SK-MEL-5 (cell line): ENCODE results near the gene INTS6. TPM values are rescaled to one million over a fixed set of nuclear protein-coding genes. Genes with fewer than 3 reads are reported as not detected.
A peak's percentile ranks its signal among the peaks of the same experiment; 100 is the strongest.

Experiments used
- DNase-seq: peaks from one replicate; pipeline ENCODE4 v3.0.0-alpha.2; 2016; ENCODE audit warnings: low read depth, low spot score
- in situ Hi-C: cut with HindIII; loops from 2 replicates; pipeline ENCODE4 v1.10.0; 2016; ENCODE audit warnings: low sequenced_read_pairs, high pct_unique_total_duplicates, low pct_unique_long_range_greater_than_20kb
- total RNA-seq: library from RNA; depleted of rRNA; stranded (reverse); fragments of >200 nt; shearing (Covaris generic); gene quantifications from 2 replicates; pipeline ENCODE4 v1.2.3, GENCODE V29; 2014

Gene INTS6
- total RNA-seq, 1 experiment from 2014 or later = 41.8 TPM

GRCh38 chr13:51465124-51465523, 12.3 kb upstream of the INTS6 start:
- no peak for DNase-seq
- in situ Hi-C loops = no loop called here

- no peak for DNase-seq
- in situ Hi-C loops = no loop called here
These were observed 4.4 kb upstream of the INTS6 start for GRCh38 chr13:51457086-51457815.

DNA sequence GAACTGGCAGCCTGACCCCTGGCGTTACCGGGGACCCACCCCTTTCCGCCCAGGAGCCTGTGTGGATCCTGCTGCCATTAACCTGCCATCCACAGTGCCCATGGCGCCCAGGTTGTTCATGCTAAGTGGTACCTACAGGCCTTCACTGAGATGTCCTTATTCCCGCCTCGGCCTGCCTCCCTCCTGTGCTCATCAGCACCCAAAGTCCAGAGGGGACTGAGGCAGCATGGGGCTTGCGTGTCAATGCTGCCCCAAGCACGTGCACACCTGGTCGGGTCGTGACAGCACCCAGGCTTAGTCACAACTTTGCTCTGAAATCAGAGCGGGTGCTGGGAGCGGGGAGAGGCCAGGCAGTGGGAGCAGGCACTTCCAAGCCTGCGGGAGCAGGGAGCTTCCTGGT, 3.7 kb upstream of the INTS6 start:
- no peak for DNase-seq
- in situ Hi-C loops = no loop called here

DNA sequence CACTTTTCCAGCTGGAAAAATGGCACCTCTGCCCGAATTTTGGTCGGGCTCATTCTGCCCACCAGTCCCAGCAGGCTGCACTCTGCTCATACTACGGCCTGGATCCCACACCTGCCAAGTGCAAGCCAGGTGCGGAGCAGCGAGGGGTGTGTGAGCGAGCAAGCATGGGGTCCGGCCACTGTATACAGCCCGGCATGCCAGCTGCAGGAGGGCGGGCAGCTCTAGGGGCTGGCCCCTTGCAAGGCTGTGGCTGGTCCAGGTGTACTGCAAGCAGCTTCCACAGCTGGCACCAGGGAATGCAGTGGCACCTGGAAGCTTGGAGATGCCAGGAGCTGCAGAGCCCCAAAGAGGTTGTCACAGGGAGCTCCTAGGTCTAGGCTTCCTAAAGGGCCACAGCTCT, 2.7 kb upstream of the INTS6 start:
- in situ Hi-C loops = no loop called here
- no peak for DNase-seq

DNA sequence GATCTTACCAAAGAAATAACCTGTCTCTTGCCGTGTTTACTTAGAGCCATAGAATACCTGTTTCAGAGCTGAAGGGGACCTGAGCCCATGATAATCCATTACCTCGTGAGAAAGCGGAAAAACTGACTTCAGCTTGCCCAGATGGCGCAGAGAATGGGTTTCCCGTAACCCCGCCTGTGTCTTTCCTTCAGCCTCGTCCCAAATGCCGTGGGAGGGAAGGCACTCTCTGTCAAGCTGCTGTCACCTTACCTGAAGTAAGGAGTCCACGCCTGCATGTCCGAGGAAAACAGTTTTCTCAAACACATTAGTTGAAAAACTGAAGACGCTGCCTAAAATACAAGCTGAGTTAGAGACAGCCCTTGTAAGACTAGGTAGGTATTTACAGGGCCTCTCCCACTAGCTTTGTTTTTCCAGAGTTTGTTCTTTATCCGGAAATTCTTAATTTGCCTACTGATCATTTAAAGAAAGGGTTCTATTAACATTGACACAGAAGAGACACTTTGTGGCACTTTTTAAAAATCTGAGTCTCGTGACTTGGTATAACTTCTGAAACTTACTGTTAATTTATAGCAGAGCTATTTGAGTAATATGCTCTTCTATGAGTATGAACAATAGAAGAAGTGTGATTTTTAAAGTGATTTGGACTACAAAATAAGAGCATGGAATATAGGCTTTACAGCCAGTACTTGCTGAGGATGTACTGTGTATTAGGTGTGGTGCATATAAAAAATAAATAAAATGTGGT, 1.3 kb upstream of the INTS6 start:
- in situ Hi-C loops = no loop called here
- DNase-seq = peak; percentile 12

- no peak for DNase-seq
- in situ Hi-C loops = no loop called here
These were observed 547 bp upstream of the INTS6 start for GRCh38 chr13:51453207-51453958.

GRCh38 chr13:51451467-51452360, 1.1 kb downstream of the INTS6 start:
- peak; percentile 78 for DNase-seq
- in situ Hi-C loops = no loop called here

DNA sequence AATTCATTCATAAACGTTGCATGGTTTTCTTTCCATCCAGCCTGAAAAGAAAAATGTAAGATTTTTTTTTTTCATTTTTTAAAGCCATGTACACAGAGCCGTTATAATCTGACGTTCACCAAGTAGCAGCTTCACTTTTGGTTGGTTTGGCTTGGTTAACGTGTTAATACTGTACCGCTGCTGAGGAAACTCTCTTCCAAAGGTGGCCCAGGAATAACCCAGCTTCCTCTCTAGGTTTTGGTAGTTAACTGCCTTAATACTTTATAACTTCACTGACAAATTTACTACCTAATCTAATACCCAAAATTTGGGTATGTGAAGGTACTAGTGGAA, 1.7 kb downstream of the INTS6 start:
- in situ Hi-C loops = no loop called here
- DNase-seq = no peak

DNA sequence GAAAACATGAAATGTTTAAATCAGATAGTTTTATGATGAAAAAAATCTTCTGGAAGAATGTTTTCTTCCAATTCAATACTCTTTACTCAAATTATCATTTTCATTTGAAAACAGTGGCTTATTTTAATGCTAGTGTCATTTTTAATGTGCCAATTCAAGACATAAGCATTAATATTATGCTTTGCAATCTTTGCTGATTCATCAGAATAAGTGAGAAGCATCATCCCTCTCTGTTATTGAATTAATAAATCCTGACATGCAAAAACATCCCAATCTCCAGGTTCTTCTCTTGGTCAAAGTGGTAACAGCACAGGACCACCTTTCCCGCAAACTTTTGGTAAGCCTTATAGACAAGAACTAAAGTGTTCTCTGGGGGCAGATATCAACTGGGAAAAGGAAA, 3.8 kb downstream of the INTS6 start:
- DNase-seq = no peak
- in situ Hi-C loops = no loop called here

GRCh38 chr13:51444922-51445321, 7.9 kb downstream of the INTS6 start:
- in situ Hi-C loops = no loop called here

GRCh38 chr13:51440381-51440780, 12.5 kb downstream of the INTS6 start:
- DNase-seq = no peak
- in situ Hi-C loops = no loop called here

More at GRCh38 chr13:51444922-51445321, 7.9 kb downstream of the INTS6 start:
- DNase-seq = peak; percentile 51

DNA sequence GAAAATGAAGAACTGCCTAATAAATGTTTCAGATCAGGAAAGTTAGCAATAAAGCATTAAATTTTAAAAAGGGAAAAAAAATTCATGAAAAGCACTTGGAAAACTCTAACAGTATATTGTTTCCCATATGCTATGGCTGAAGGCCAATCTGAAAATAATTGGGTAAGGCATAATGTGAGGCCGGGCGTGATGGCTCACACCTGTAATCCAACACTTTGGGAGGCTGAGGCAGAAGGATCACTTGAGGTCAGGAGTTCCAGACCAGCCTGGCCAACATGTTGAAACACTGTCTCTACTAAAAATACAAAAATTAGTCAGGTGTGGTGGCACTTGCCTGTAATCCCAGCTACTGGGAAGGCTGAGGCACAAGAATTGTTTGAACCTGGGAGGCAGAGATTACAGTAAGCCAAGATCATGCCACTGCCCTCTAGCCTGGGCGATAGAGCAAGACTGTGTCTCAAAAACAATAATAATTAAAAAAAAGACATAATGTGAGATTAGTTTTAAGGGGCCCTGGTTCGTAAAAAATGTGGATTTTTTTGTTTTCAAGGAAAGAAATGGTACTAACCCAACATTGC, 15.2 kb downstream of the INTS6 start:
- in situ Hi-C loops = no loop called here
- DNase-seq = no peak

DNA sequence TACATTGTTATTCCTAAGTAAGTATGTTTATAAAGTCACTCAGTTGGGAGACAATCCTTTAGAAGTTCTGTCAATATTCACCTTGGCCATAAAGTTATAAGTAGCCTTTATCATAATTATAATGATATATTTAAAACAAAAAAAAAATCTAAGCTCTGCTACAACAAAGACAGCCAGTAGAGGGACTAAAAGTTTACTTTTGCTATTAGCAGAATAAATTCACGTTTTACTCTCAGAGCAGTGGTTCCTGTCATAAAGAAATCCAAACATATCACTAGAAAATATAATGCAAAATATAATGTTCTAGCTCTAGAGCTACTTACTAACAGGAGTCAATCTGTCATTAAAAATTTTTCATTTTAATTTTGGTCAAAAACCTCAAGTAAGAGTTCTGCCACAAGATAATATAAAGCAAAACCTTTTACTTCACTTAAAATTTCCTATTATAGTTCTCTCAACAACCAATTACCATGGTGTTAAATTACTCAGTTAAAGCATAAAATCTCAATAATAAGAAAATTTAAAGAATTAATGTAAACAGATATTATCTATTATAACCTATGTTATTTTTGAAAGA, 17.7 kb downstream of the INTS6 start:
- in situ Hi-C loops = no loop called here
- peak; percentile 47 for DNase-seq

DNA sequence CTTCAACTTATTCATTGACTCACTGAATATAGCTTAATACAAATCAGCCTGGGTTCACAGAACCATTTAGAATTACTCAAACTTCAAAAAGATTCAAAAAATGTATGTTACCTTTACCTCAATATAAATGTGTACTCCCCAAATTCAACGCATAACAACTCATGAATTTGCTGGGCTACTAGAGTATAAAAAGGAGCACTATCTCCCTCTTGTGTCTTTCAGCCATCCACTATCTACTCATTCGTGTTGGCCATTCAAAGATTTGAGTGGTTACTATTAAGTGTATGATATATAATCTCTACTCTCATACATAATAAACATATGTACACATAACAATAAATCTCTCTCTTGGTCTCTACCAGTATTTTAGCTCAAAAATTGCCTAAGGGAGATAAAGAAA, 20.3 kb downstream of the INTS6 start:
- in situ Hi-C loops = no loop called here
- DNase-seq = peak; percentile 39

- in situ Hi-C loops = no loop called here
- no peak for DNase-seq
These were observed 25.9 kb downstream of the INTS6 start for GRCh38 chr13:51426982-51427381.

DNA sequence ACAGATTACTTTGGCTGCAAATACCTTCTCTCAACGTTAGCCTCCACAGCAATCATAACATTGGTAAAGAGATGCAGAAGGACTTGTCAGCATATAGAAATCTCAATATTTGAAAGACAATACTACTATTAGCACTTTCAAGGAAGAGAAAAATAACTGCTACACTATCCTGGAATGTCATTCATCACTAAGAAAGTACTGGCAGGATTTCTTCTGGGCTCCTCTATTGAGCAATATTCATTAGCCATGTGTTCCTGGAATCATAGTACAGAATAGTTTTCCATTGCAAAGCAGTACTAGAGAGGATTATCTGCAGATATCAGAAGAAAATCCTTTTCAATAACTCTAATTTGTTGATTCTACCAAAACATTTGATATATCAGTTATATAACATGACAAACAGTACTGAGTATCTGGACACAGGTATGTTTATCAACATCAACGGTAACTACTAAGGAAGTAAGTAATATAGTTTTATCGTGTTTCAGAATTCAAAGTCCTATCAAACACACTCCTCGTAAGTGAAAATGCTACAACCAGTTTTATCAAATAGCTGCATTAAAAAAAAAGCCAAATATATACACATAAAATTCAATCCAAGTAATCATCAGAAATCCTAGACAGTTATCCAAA, 27.3 kb downstream of the INTS6 start:
- no peak for DNase-seq
- in situ Hi-C loops = no loop called here

- DNase-seq = peak; percentile 20
- in situ Hi-C loops = no loop called here
These were observed 29.1 kb downstream of the INTS6 start for GRCh38 chr13:51423766-51424165.
